Endothelial cell (in vitro differentiated cells): ENCODE measurements around the gene CGB5. TPM values are rescaled to one million over a fixed set of nuclear protein-coding genes. Genes with fewer than 3 reads are reported as not detected.

ENCODE experiments used
- DNase-seq: peaks from one replicate; pipeline ENCODE4 v3.0.0; 2021; ENCODE audit warnings: low spot score
- H3K27ac Mint-ChIP-seq: one replicate; pipeline ENCODE4 v1.8.0; 2021; ENCODE audit warnings: mixed read lengths, inconsistent platforms; ENCODE audit not compliant: unreplicated experiment
- H3K27me3 Mint-ChIP-seq: one replicate; pipeline ENCODE4 v1.8.0; 2021; ENCODE audit warnings: mild to moderate bottlenecking, moderate library complexity, mixed read lengths, inconsistent platforms; ENCODE audit not compliant: unreplicated experiment
- H3K36me3 Mint-ChIP-seq: one replicate; pipeline ENCODE4 v1.8.0; 2021; ENCODE audit warnings: mild to moderate bottlenecking, low read depth, mixed read lengths, inconsistent platforms; ENCODE audit not compliant: unreplicated experiment
- H3K4me1 Mint-ChIP-seq: one replicate; pipeline ENCODE4 v1.8.0; 2021; ENCODE audit warnings: mild to moderate bottlenecking, mixed read lengths, inconsistent platforms; ENCODE audit not compliant: unreplicated experiment
- H3K4me3 Mint-ChIP-seq: one replicate; pipeline ENCODE4 v1.8.0; 2021; ENCODE audit warnings: mild to moderate bottlenecking, mixed read lengths, inconsistent platforms; ENCODE audit not compliant: unreplicated experiment
- H3K9me3 Mint-ChIP-seq: one replicate; pipeline ENCODE4 v1.8.0; 2021; ENCODE audit warnings: mixed read lengths, inconsistent platforms; ENCODE audit not compliant: unreplicated experiment
- CTCF ChIP-seq: fragments of 200-600 bp; sonication (generic); IDR thresholded peaks from one replicate; pipeline ENCODE4 v1.5.0; 2021; ENCODE audit warnings: antibody characterized with exemption; ENCODE audit not compliant: unreplicated experiment
- total RNA-seq: library from RNA; stranded (reverse); fragmentation: NEBNext Ultra II Directional; extraction: Animal tissue kit (Norgen Biotek cat#: 25700); gene quantifications from one replicate; pipeline ENCODE4 v1.2.1, GENCODE V29; 2021; ENCODE audit not compliant: unreplicated experiment

Gene CGB5
- total RNA-seq, 1 donor from 2014 or later, result not detected

GRCh38 chr19:49014123-49014869, 29.4 kb upstream of the CGB5 start:
- no peak for DNase-seq
- peaks cover 9% of the 10 kb centered on the region for H3K27me3 Mint-ChIP-seq
- no peaks in the 10 kb centered on the region for H3K9me3 Mint-ChIP-seq
- peaks cover 18% of the 10 kb centered on the region for H3K36me3 Mint-ChIP-seq
- peak overlapping the region; percentile 42 for H3K27ac Mint-ChIP-seq
- peak overlapping the region; percentile 56 for H3K4me3 Mint-ChIP-seq
- H3K4me1 Mint-ChIP-seq, result peaks cover 4% of the 10 kb centered on the region
- TF ChIP-seq CTCF, result no peak

GRCh38 chr19:49014870-49015255, 28.8 kb upstream of the CGB5 start:
- Mint-ChIP-seq H3K27me3 (peaks cover 9% of the 10 kb centered on the region), H3K4me3 (no peak overlapping the region), H3K4me1 (peaks cover 4% of the 10 kb centered on the region), H3K9me3 (no peaks in the 10 kb centered on the region), H3K36me3 (peaks cover 18% of the 10 kb centered on the region), H3K27ac (no peak overlapping the region)
- no peak for DNase-seq
- TF ChIP-seq CTCF, result no peak

- TF ChIP-seq CTCF, result no peak
- Mint-ChIP-seq H3K36me3 (peaks cover 10% of the 10 kb centered on the region), H3K4me1 (peaks cover 4% of the 10 kb centered on the region), H3K27me3 (peaks cover 9% of the 10 kb centered on the region), H3K27ac (no peak overlapping the region), H3K4me3 (no peak overlapping the region), H3K9me3 (no peaks in the 10 kb centered on the region)
- DNase-seq, result no peak
These were observed 27.4 kb upstream of the CGB5 start for GRCh38 chr19:49016067-49016839.

- no peak within 1 kb of the TSS for H3K27ac Mint-ChIP-seq
- H3K9me3 Mint-ChIP-seq, result no peaks in the 10 kb centered on the region
- peaks cover 10% of the 10 kb centered on the region for H3K36me3 Mint-ChIP-seq
- peaks cover 11% of the 10 kb centered on the region for H3K27me3 Mint-ChIP-seq
- H3K4me1 Mint-ChIP-seq, result peaks cover 4% of the 10 kb centered on the region
- no peak within 1 kb of the TSS for H3K4me3 Mint-ChIP-seq
- DNase-seq, result no peak
- TF ChIP-seq CTCF, result no peak
These were observed 26.5 kb upstream of the CGB5 start, which contains the start of gene LHB for GRCh38 chr19:49017041-49017665. LHB (minus strand) TSS chr19:49017091; CDS start chr19:49017081, 10 bp downstream.
